CD4-positive, alpha-beta T cell treated with Interleukin-17A for 4 hours (primary cell): ENCODE data around the gene IDI2.
A peak's percentile ranks its signal among the peaks of the same experiment; 100 is the strongest.

Experiments used
- DNase-seq: peaks from one replicate; pipeline ENCODE4 v3.0.0-alpha.2; 2020; ENCODE audit warnings: mixed read lengths

IDI2 gene

DNA sequence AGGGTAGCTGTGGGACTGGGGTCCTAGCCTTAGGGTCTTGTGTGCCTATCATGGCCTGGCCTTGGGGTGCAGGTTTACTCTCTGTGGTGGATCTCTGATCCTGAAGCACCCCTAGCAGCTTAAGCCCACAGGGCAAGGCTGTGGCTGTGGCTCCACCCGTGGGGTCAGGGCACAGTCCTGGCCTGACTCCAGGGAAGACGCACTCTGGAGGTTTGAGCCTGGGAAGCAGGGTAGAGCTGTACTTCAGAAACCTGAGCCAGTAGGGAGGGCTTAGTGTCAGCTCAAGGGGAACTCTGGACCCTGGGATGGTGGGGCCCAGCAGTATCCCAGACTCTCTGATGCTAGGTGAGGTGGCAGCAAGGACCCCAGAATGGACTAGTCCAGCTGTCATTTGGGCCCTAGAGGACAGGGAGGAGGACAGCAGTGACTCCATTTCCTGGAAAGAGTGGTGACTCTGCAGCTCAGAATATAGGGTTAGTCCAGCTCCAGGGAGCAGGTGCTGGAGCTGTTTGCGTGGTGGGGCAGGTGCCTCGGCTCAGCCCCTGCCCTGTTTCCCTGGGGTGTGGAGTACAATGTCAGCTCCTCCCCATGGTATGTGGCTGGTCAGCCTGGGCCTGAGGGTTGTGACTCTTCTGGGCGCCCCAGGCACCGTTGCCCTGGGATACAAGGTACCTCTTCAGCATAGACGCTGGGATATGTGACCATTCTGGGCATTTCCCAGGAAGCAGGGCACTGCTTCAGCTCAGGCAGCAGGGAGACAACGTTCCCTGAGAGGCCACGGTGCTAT is 21.6 kb downstream of the IDI2 start:
- no peak for DNase-seq

DNA sequence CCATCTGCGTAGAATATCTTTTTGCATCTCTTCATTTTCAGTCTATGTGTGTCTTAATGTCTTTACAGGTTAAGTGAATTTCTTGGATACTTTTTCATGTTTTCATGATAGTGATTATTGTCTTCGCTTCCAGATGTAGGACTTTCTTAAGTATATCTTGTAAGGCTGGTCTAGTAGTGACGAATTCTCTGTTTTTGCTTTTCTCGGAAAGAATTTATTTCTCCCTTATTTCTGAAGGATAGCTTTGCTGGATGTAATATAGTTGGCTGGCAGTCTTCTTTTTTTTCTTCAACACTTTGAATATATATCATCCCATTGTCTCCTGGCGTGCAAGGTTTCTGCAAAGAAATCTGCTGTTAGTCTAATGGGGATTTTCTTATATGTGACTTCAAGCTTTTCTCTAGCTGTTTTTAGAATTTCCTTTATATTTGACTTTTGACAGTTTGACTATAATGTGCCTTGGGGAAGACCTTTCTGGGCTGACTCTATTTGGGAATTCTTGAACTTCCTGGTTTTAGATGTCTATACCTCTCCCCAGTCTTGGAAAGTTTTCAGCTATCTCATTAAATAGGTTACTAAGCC is 23.1 kb downstream of the IDI2 start:
- no peak for DNase-seq

DNA sequence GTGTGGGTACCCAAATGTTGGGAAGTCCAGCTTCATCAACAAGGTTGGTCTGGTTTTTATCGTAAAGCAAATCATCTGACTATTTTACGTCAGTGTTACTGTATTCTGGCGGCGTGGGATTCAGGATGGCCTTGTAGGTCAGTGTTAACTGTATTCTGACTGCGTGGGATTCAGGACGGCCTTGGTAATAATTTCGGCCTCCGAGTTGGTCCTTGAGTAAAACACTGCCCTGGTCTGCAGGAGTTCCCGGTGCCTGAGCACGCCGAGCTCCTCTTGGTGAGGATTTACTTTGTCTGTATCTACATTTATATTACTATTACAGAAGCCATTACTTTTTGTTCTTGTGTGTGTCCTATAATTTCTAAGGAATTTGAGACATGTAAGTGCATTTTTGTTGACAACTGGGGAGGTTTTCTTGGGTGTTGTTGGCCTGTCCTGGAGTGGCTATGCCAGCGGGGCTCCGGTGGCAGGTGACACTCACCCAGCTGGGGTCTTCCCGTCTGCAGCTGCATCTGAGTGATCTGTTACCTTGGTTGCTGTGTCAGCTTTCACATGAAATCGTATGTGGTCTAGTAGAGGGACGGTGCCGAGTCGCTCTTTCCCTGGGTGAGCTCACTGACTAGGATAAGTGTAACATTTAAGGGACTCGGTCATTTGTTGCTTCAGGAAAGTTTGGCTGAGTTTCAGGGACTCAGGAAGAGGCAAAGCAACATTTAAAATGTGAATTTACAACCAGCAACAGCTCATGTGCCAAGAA is 28.2 kb downstream of the IDI2 start:
- no peak for DNase-seq

DNA sequence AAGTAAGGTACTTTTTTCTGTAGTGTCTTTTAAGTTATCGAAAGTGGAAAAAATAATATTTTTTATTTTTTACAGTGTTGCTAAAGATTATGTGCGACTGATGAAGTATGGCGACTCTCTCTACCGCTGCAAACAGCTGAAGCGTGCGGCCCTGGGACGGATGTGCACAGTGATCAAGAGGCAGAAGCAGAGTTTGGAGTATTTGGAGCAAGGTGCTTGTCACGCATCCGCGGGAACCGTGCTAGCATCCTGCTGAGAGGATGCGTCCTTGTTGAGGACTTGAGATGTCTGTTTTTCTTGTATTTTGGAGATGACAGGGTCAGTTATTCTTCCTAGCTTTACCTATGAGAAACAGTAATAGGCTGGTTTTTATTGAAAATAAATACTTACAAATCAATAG is 29.6 kb downstream of the IDI2 start:
- no peak for DNase-seq

DNA sequence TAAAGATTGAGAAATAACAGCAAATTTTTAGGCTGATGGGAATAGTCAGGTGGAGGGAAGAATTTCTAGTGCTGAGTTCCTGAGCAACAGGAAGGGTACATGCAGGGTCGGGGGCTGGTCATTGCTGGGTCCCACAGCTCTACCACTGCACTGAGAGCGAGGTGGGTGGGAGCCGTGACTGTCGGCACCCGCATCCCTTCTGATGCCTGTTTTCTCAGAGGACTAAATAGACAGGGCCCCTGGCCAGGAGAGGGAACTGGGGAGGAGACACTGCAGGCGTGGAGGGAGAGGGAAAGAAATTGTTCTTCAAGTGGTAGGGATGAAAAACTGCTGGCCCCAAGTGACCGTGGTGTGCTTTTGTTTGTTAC is 30.1 kb downstream of the IDI2 start:
- no peak for DNase-seq

DNA sequence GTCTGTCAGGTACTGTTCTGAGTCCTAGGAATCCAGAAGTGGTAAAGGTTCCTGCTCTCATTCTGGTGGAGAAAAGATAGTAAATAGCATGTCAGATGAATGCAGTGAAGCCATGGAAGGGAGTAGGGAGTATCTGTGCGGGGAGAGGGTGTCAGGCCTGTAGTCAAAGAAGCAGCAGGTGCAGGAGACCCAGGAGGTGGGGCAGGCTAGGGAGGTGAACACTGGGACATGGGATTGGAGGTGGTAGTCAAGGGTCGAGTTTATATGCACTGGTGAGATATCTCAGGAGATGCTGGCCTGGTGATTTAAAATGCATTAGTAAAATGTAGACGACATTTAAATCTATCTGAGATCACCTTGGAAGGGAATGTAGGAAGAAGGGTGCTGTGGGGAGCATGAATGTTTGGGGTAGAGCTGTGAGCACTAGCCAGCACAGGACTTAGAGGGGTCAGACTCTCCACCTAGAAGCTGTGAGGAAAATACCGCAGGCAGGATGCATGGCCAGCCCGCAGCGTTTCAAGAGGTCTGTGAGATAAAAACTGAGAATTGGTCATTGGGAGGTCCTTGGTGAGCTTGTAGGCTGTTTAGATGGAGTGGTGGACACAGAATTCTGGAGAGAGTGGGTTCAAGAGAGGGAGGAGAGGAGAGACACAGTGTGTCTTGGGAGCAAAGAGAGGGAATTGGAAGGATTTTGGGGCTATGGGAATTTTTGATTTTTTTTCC is 30.7 kb downstream of the IDI2 start:
- DNase-seq = no peak

DNA sequence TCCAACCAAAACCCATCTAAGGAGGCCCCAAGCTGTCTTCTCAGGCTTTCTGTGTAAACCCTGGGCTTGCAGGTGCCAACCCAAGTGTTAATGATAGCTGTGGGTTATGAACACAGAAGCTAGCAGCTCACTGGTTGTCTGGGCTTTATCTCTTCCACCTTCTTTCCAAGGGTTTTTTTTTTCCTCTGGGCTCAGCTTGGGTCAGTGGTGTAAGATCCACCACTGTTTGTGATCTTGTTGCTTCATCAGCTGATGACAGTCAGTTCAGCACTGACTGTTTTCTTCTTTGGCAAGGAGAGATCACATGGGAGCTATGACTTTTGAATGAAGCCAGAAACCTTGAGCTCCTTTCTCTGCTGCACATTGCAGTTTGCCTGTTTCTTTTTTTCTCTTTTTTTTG is 32.8 kb downstream of the IDI2 start:
- DNase-seq = no peak

DNA sequence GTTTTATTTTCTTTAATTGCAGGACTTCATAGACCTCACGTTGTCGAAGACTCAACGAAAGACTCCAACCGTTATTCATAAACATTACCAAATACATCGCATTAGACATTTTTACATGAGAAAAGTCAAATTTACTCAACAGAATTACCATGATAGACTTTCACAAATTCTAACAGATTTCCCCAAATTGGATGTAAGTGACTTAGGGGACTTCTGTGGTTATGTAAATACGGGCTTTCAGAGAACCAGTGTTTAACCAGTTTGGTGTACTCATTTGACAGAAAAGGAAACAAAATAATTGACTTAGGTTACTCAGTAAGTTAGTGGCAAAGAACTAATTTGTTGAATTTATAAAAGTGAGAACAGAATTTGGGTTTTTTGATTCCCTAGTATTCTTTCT is 33.2 kb downstream of the IDI2 start:
- DNase-seq = no peak

DNA sequence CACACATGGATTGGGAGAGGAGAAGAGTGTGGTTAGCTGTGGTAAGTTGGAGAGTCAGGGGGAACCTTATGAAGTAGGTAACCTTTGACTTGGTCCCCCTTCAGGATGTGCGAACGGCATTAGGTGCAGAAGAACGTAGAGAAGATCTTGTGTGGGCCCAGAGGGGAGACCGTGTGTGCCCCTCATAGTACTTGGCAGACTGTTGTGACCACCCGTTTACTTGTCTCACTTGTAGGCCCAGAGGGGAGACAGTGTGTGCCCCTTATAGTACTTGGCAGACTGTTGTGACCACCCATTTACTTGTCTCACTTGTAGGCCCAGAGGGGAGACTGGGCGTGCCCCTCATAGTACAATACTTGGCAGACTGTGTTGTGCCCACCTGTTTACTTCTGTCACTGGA is 34.9 kb downstream of the IDI2 start:
- no peak for DNase-seq

DNA sequence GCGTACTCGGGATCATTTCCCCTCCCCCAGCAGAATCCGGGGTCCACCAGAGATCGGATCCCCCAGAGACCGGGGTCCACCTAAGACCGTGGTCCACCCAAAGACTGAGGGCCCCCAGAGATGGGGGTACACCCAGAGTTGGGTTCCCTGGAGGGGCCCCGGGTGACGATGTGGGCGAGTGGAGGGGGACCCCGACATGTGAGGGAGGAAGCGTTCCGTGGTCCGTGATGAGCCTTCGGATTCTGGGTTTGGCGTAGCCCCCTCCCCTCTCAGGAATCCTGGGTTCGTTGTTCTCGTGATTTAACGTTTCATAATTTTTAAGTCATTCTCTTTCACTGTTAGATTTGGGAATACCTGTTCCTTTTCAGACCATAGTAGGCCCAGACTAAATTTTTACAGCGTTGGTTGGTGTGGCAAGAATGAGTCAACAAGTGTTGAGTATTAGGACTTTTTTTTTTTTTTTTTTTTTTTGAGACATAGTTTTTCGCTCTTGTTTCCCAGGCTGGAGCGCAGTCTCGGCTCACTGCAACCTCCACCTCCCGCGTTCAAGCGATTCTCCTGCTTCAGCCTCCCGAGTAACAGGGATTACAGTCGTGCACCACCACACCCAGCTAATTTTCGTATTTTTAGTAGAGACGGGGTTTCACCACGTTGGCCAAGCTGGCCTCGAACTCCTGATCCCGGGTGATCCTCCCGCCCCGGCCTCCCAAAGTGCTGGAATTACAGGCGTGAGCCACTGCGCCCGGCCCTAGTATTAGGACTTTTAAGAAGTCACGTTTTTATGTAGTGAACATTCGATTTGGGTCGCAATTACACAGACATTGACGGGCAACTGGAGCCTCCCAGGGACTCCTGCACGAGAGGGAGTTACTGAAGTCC is 36.8 kb downstream of the IDI2 start:
- DNase-seq = no peak

DNA sequence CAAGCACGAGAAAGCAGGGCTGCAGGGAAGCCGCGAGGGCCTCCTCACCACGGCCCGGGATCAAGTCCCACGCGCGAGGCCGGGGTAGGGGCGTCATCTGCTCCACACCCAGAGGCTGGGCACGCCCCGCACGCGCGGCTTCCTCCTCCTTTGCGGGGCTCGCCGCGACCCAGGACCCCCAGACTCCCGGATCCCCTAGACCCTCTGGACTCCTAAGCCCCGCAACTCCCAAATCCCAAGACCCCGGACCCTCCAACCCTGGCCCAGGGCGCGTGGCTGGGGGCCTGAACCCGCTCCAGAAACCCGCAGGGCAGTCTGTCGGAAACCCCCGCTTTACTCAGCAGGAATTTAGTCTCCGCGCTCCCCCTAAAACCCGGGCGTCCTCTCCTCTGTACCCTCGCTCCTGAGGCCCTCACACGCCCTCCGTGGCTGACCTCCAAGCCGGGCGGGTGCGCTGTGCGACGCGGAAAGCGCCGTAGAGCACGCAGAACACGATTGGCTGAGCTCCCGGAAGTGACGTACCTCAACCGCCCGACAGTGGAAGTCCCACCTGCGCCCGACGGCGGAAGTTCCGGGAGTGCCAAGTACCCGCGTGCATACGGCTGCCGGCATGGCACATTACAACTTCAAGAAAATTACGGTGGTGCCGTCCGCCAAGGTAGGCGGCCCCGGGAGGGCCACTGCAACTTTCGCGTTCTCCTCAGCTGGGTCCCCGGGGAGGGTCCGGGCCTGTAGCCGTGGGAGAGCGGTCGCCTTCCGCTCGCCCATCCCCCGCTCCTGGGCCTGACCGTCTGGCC is 37.6 kb downstream of the IDI2 start, which contains the start of gene GTPBP4:
Gene GTPBP4 (plus strand): TSS at position 565 of the 797 bp plus-strand sequence. CDS start 46 bp downstream, at position 611.
- DNase-seq = peak; percentile 98

DNA sequence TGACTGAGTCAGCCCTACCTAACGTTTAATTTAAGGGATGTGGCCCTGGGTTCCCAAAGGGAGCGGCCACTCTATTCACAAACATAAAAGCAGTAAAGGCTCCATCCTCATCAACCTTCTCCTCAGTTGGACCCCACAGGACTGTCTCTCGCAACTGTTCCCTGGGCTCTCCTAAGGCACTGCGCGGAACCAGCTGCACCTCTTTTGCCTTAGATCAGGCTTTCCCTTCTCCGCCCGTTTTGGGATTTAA is 38.1 kb downstream of the IDI2 start:
- DNase-seq = no peak

DNA sequence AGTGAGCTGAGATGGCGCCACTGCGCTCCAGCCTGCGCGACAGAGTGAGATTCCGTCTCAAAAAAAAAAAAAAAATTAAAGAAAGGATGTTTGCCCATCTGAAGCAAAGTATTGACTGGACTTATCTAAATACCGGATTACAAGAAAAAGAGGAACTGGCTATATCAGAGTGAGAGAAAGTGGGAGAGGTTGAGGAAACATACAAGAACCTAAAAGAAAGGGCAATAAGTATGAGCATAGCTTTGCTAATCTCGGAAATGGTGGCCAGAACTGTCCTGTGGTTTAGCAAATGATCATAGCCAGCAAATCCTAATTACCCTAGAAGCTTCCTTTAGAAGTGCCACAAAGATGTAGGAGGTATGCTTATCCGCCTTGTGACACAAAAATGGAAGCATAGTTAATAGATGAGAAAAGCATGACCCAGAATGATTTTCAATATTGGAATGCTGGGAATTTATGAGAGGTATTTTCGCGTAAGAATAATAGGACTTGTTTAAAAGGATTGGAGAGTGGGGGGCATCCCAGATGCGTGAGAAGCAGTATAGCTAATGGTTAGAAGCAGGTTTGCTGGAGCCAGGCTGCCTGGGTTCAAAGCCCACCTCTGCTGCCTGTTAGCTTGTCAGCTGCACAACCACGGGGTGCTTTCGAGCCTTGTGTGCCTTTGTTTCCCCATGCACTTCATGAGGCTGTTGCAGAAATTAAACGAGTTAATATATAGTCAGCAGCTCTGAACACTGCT is 38.6 kb downstream of the IDI2 start:
- no peak for DNase-seq

DNA sequence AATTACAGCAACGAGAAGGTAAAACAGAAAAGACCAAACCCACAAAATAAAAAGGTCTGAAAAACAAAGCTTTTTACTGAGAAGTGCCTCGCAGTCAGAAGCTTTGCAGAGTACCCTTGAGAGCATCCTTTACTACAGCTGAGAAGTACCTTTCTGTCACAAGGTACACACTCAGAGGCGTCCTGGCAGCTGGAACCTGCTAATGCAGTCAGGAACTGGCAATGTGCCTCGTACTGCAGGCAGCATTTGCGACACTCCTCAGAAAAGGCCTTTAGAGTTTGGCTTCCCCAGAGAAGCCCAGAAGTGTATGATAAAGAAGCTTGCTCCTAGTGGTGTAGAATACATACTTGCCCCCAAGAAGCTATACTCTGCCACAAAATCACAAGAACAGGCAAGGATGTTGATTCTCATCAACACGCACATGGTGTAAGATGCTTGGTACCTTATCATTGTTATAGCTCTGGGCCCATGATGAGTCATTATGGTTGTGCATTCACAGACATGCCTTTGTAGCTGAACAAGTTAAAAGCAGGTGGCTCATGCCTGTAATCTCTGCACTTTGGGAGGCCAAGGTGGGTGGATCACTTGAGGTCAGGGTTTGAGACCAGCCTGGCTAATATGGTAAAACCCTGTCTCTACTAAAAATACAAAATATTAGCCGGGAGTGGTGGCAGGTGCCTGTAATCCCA is 39.4 kb downstream of the IDI2 start:
- DNase-seq = no peak

DNA sequence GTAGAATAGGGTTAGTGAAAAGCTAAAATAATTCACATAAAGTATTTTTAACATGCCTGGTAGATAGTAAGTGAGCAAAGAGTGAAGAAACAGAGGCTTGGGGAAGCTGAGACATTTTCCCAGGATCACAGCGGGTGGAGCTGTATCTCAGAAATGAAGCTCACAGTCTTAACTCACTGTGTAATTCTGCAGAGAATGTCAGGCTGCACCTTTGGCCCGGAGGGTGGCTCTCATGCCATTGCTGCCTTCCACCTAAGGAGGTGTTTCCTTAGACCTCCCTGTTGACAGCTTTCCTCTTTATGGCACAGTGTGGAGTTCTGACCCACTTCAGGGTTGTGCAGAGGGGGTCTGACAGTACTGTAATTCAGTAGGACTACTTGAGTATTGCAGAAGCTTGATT is 40.3 kb downstream of the IDI2 start:
- DNase-seq = no peak

DNA sequence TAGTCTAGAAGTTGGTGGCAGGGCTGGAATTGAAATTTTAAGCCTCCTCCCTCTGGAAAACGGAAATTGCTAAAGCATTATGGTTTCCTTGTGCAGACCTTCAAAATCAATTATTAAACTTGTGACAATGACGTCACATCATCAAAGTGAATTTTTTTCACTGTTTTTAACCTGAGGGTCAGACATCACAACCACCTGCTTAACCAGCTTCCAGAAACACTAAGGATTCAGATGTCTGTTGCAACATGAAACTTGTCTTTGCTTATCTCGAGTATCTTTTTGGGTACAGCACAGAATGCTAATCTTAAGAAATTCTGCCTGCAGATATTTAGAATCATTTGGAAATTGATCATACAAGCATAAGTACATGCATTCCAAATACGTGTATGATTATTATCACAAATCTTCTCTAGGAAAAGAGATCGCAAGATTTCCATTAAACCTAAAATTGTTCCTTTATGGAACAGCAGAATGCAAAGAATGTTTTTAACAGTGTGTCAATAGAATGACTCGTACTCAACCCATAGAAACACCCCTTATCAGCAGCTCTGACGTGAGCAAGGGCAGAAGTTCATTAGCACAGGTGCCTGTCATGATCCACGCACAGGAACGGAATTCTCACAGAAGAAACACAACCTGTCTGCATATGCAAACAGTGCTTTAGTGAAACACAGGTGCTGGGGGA is 41.5 kb downstream of the IDI2 start:
- no peak for DNase-seq

DNA sequence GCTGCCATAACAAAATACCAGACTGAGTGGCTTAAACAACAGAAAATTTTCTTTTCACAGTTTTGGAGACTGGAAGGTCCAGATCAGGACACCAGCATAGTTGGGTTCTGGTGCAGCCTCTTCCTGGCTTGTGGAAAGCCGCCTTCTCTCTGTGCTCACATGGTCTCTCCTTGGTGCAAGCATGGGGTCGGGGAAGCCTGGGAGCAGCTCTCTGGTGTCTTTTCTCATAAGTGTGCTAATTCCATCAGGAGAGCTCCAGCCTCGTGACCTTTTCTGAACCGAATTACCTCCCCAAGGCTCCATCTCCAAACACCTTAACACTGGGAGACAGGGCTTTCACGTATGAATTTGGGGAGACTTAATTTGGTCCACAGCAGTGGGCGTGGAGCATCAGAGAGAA is 42.3 kb downstream of the IDI2 start:
- no peak for DNase-seq

DNA sequence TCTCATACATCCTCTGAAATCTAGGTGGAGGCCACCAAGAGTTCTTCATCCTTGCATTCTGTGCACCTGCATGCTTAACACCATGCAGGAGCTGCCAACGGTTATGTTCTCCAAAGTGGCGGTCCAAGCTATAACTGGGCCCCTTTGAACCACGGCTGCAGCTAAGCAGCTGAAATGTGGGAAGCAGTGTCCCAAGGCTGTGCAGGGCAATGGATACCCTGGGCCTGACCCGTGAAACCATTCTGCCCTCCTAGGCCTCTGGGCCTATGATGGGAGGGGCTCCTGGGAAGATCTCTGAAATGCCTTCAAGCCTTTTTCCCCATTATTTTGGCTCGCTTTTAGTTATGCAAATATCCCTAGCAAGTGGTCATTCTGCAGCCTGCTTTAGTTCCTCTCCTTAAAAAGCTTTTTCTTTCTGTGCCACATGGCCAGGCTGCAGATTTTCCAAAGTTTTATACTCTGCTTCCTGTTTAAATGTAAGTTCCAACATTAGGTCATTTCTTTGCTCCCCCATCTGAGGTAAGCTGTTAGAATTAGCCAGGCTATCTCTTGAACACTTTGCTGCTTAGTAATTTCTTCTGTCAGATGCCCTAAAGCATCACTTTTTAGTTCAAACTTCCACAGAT is 45.1 kb downstream of the IDI2 start:
- no peak for DNase-seq

DNA sequence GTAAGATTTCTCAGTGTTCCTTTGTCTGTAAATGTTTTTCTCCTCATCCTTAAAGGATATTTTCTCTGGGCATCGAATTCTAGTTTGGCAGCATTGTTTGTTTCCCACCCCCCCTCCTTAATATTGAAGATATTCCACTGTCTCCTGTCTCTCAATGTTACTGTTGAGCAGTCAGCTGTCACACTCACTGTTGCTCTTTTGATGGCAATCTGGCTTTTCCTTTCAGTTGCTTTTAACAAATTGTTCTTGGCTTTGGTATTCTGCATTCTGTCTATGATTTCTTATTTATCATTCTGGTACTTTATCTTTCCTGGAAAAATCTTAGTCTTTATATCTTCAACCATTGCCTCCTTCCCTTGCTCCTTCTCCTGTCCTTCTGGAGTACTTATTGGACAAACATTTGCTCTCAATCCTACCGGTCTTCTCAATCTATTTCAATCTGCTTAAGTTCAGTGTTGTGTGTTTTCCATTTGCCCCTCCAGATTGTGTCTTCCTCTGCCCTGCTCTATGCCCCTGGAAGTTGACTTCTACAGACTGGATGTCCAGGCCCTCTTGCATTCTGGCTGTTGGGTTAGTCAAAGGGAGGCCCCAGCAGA is 46.7 kb downstream of the IDI2 start:
- no peak for DNase-seq
